Nucleus accumbens (tissue), 56 donors: ENCODE measurements around the gene HOXA2.

Experiments
- DNase-seq, 56 donors: peaks; one replicate each; lab custom pipeline; 2025; lab: John Stamatoyannopoulos, UW

HOXA2 gene

DNA sequence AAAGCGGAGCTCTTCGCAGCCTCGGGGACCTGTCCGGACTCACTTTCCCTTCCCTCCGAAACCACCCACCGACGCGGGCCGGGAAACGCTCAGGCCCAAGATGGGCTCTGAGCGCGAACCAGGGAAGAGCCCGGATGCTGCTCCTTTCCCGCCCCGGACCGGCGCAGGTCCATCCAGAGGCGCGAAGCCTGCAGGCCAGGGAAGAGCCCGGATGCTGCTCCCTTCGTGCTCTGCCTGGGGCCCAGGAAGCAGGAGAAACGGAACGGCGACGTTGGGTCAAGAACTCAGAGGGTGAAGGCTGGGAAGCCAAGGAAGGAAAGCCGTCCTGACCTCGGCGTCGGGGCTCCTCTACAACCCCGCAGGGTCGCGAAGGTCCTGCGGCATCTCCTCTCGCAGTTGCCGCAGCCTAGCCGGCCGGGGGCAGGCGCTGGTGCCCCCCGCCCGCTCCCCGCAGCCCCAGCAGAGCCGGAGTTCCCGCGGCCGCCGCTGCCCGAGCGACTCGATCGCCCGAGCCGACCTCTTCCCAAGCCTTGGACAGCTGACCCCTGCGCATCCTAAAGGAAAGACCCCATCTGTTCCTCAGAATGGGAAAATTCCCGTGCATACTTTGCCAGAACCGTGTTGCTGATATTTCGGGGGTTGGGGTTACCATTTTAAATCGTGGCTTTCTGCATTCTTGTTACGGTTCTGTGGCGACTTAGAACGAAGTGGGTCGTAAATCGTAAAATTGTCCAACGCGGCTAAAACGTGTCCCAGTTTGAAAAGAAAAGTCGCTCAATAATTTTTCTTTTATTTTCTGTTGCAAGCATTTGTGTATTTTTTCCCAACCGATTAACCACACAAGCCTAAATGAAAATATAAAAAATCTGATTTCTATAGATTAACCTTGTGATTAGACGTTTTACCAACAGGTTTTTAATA is 14.2 kb downstream of the HOXA2 start:
- DNase-seq, result no peak

DNA sequence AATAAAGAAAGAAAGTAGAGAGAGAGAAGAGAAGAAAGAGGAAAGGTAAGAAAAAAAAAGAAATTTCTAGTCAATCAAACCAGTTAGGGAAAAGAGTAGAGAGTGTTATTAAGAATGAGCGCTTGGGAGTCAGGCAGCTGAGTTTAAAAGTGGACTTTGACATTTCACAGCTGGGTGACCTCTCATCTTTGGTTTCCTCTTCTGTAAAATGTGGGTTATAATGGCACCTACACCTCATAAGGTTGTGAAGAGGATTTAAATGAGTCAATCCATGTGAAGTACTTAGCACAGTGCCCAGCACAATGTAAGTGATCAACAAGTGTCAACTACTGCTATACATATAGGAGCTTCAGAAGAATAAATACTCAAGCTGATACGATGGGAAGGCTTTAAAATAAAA is 18.8 kb downstream of the HOXA2 start:
- no peak for DNase-seq

DNA sequence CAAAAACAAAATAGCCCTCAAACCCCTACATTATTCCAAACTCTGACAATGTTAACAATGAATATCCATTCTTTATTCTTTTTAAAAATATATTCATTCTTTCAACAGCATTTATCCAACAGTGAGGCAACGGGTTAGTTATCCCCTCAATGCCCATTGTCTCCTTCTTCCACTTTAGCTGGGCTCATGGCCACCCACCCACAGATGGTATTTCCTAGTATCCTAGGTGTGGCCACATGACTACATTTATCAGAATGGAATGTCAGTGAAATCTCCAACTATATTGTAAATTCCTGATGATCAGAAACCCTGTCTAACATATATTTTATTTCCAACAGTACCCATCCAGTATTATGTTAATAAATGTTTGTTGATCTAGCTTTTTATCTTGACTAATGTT is 20.3 kb downstream of the HOXA2 start:
- DNase-seq, result no peak

DNA sequence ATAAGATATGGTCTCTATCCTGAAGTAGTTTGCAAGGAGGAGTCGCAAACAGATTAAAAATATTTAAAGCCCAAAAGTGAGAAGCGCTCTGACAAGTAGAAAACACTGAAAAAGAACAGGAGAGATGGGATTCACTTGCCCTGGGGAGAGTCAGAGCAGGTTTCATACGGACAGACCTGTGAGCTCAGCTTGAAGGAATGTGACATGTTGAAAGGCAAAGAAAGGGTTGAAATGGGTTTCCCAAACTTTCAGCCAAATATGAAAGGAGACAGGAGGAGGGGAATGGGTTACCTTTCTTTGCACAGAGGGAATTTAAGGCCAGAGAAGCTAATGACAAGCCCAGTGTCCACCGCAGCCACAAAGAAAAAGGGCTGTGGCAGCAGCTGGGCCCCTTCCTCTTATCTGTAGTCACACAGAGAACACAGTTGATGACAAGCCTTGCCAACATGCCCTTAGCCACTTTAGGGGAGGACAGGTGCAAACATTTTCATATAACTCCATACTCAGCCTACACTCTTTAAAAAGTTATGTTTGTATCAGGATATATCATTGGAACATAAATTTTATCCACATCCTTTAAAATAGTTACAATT is 21.5 kb downstream of the HOXA2 start:
- no peak for DNase-seq

DNA sequence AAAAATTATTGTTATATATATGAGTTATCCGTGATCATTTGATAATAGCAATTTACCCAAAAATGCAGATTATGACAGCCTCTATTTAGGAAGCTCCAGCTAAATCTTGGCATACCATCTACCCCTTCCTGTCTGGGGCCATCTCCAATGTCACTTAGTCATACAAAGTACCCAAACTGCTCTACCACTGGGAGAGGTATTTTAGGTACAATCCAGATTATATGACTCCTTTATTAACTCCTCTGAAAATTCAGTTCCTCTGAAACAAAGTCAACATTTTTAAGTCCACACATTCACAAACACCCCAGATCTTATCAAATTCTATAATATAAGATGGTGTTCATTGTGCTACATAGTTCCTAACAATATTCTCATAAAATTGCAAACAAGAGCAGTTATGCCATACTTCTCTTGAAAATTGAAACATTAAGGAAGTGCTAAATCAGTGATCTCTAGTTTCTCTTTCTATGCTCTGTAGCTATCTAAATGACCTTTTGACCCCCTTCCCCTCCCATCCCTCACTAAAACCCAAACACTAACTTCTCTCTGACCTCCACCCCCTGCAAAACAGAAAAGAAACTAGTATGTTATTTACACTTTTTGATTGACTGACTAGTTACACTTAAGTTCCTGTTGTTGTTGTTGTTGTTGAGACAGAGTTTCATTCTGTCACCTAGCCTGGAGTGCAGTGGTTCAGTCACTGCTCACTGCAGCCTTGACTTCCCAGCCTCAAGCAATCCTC is 23.1 kb downstream of the HOXA2 start:
- DNase-seq, result no peak

DNA sequence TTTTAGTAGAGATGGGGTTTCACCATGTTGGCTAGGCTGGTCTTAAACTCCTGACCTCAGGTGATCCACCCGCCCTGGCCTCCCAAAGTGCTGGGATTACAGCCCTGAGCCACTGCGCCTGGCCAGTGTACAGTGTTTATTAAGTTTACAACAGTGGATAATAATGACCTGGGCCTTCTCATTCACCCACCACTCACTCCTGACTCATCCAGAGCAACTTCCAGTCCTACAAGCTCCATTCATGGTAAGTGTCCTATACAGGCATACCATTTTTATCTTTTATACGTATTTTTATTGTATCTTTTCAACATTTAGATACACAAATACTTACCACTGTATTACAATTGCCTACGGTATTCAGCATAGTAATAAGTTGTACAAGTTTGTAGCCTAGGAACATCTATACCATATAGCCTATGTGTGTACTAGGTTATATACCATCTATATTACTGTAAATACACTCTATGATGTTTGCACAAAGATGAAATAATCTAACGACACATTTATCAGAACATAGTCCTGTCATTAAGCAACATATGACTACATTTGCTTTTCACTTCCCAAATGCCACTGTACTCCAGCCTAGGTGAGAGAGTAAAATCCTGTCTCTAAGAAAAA is 23.8 kb downstream of the HOXA2 start:
- DNase-seq, result no peak

DNA sequence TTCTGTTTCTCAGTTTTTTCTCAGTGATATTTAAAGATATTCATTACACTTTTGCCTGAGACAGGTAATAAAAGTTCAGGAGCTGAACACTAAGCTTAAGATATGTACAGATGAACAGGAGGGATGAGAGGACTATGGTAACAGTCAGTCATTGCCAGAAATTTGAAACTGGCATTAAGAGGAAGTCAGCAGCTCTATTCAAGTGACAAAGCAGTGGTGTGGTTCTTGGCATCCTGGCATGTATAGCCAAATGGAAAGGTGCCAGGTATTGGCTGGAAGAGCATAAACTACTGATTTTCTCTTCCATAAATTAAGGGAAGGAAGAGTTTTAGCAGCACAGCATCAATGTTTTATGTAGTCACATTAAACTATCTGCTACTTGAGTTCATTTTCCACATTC is 29.4 kb downstream of the HOXA2 start:
- no peak for DNase-seq

DNA sequence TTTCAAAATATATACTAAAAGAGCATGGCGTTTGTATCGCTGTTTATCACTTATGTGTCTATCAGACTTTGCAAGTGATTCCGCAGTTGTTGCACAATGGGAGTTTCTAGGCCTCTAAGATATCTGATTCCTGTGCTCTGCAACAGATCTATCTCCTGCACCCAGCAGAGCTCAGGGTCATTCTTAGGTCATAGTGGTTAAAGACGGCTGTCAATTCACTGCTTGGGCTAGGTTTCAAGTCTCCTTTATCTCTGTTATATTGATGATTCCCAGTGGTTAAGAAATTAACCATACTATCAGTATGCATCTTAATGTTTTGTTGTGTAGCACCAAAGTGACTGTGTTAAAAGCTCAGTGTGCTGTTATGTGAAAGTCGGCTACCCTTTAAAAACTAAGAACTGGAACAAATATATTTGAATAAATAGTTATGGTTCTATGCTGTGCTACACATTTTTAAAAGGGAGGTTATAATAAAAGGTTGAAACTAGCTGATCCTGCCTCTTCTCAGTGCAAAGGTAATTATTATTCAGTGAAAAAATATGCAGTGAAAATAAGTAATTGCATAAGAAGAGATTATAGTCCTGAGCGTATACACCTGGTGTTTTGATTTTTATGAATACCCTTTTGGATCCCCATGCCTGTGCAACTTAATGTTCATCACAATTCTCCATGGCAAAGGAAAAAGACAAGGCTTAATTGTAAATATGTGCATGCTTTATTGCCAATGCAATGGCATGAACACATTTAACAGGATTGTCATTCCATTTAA is 30.7 kb downstream of the HOXA2 start:
- DNase-seq, result no peak

DNA sequence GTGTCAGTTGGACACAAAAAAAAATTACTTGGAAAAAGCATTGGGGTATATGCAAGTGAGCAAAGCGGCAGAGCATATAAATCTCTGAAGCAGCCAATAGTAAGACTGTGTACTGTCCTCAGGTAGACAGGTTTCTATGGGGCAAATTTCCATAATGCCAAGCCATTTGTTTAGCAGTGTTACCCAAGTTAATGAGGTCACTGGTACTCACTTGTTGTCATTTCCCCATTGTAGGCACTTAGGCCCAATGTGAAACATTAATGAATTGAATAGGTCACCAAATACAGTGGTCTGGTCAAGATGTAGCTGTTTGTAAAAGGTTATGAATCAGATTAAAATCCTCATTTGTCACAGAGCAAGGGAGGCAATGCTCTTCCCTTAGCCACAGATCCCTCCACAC is 34.2 kb downstream of the HOXA2 start:
- DNase-seq, result no peak

DNA sequence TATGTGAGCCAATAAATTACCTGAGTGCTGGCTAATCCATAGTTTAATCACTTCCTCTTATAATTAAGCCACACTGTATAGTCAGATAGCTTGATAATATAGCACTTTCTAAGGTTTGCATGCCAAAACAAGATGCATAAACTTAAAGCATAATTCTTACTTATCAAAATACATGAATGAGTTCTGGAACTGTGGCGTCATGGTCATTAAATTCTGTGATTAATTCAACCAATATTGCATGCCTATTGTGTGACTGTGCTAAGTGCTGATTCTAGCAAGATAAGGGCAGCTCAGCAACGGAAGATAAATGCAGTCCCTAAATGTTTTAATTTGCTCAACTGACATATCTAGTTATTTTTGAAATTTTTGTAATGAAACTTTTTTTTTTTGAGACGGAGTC is 36.3 kb downstream of the HOXA2 start:
- DNase-seq, result no peak

DNA sequence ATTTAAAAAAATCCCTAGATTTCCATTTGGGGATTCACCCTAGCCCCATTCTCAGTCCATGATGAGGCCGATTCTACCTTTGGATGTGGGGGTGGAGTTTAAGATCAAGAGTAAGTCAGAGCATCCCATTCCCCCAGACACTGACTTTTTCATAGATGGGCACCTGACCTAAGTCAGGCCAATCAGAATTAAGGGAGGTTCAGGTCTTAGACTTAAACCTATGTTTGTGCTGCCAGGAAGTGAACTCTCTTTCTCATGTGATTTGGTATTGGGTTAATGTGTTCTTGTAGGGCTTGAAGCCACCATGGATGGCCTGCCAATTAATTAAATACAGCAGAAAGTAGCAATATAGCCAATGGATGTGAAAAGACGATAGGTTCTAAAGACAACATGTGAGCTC is 36.8 kb downstream of the HOXA2 start:
- DNase-seq, result no peak

DNA sequence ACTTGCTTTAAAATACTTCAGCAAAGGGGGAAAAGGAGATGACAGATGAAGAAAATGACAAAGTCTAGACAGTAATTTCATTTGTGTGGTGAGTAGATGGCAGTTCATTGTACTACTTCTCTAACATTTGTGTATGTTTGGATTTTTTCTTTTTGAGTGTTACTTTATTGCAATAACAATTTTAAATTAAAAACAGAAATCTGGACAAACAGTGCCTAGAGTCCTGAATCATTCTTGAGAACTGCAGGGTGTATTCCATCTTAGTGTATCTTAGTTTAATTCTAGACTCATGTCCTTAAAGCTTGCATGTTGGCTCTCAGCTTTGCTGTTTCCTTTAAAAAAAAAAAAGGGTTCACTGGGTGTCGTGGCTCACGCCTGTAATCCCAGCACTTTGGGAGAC is 37.8 kb downstream of the HOXA2 start:
- no peak for DNase-seq

DNA sequence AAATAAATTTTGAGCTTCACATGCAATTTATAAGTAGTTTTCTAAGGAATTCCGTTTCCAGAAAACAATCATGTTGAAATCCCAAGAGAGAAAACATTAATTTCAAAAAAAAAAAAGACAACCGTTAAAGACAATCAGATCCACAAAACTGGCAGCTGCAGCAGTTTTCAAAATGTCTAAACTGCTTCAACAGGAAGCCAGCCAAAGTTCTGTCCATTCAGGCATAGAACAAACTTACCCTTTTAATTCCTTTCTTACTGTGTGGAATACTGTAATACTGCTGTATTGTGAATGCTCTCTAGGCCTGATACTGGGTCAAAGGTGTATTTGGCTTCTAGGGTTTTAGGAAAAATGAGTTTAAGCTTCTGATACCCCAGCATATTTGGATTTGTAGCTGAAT is 38.3 kb downstream of the HOXA2 start:
- no peak for DNase-seq

DNA sequence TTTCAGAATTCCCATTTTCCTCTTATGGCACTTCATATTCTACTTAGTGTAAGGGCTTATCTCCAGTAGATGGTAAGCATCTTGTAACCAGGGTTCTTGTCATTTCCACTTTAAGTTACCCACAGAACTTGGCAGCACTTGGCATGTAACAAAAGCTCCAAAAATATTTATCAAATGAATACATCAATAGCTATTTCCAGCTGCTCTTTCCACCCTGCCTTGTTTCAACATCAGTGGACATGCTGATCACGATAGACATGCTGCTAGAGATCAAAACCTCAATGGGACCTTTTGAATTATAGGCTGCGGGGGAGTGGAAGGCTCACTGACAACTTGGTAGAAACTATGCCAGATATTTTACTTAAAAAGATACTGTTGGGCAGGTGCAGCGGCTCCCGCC is 39.5 kb downstream of the HOXA2 start:
- no peak for DNase-seq

DNA sequence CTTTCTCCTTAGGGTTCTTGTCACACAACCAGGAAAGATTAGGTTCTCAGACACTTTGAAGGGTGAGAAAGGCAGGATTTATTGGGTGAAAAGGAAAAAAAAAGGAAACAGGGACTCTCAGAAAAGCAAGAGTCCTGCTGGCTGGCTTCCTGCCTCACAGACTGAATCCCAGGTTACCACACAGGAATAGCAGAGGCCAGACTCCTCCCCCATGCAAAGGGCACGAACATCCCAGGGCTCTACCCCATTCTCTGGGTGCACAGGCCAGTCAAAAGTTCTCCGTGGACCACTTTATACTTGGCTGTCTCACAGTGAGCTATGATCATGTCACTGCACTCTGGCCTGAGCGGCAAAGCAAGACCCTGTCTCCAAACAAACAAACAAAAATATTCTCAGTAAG is 49.3 kb downstream of the HOXA2 start:
- DNase-seq, result no peak

DNA sequence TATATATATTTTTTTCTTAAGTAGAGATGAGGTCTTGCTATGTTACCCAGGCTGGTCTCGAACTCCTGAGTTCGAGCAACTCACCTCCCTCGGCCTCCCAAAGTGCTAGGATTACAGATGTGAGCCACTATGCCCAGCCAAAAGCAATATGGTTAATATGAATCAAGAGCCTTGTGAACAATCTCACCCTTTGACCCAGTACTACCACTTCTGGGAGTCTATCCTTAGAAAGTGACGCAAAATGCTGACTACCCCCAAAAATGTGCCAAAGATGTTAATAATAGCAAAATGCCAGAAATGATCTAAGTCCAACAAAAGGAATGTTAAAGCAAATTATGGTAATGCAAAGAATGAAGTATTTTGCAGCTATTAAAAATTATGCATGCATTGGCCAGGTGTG is 51.0 kb downstream of the HOXA2 start:
- DNase-seq, result no peak
